Mucosa of rectum (tissue), 2 donors: ENCODE measurements around the gene KMT2C.
A peak's percentile ranks its signal among the peaks of the same experiment; 100 is the strongest.
"Not testable (repeated sequence)": the region's sequence is repeated elsewhere in the genome, so short reads cannot be mapped to it uniquely, and the experiment has no call there.

ENCODE experiments used
- H3K27ac ChIP-seq, 2 donors: one replicate each; pipeline ENCODE4 v1.7.0; 2013; ENCODE audit warnings: inconsistent platforms in 2 of 2, low read depth in 2 of 2, low read length in 2 of 2
- H3K27me3 ChIP-seq, 2 donors: one replicate each; pipeline ENCODE4 v1.7.0; 2013; ENCODE audit warnings: low read length in 2 of 2; ENCODE audit not compliant: control insufficient read depth in 2 of 2, insufficient read depth in 2 of 2
- H3K36me3 ChIP-seq, 2 donors: one replicate each; pipeline ENCODE4 v1.7.0; 2013; ENCODE audit warnings: low read length in 2 of 2; ENCODE audit not compliant: control insufficient read depth in 2 of 2, insufficient read depth in 2 of 2
- H3K4me1 ChIP-seq, 2 donors: one replicate each; pipeline ENCODE4 v1.7.0; 2013; ENCODE audit warnings: low read length in 2 of 2, mild to moderate bottlenecking in 1 of 2; ENCODE audit not compliant: control insufficient read depth in 2 of 2, insufficient read depth in 2 of 2
- H3K4me3 ChIP-seq, 2 donors: one replicate each; pipeline ENCODE4 v1.7.0; 2013; ENCODE audit warnings: low read length in 2 of 2
- H3K9ac ChIP-seq, 2 donors: one replicate each; pipeline ENCODE4 v1.7.0; 2013; ENCODE audit warnings: low read length in 2 of 2, low read depth in 1 of 2, mild to moderate bottlenecking in 1 of 2
- H3K9me3 ChIP-seq, 2 donors: one replicate each; pipeline ENCODE4 v1.7.0; 2013; ENCODE audit warnings: low read length in 2 of 2; ENCODE audit not compliant: control insufficient read depth in 2 of 2
- donor health status: healthy.
- donor health status: Normal muscosa, but diverticular disease.

The KMT2C gene

GRCh38 chr7:152430854-152431253 lies 4.9 kb downstream of the KMT2C start:
- H3K9ac ChIP-seq: no peak overlapping the region
- H3K36me3 ChIP-seq: no peaks in the 10 kb centered on the region
- H3K27ac ChIP-seq: no peak overlapping the region
- no peaks in the 10 kb centered on the region for H3K9me3 ChIP-seq
- no peak overlapping the region for H3K4me3 ChIP-seq
- no peaks in the 10 kb centered on the region for H3K27me3 ChIP-seq
- peaks cover 6 to 10% of the 10 kb centered on the region in 2 donors for H3K4me1 ChIP-seq

GRCh38 chr7:152430118-152430517 lies 5.7 kb downstream of the KMT2C start:
- H3K9ac ChIP-seq, H3K27ac ChIP-seq, H3K9me3 ChIP-seq, H3K27me3 ChIP-seq, H3K36me3 ChIP-seq, H3K4me1 ChIP-seq, H3K4me3 ChIP-seq: not testable (repeated sequence)

GRCh38 chr7:152424348-152425108 lies 11.3 kb downstream of the KMT2C start:
- no peak overlapping the region for H3K9ac ChIP-seq
- H3K4me1 ChIP-seq: peaks cover 0 to 4% of the 10 kb centered on the region in 2 donors
- H3K27ac ChIP-seq: no peak overlapping the region
- H3K36me3 ChIP-seq: no peaks in the 10 kb centered on the region
- H3K27me3 ChIP-seq: no peaks in the 10 kb centered on the region
- no peak overlapping the region for H3K4me3 ChIP-seq
- no peaks in the 10 kb centered on the region for H3K9me3 ChIP-seq

GRCh38 chr7:152423991-152424347 lies 11.8 kb downstream of the KMT2C start:
- H3K36me3 ChIP-seq: no peaks in the 10 kb centered on the region
- no peak overlapping the region for H3K4me3 ChIP-seq
- peaks cover 0 to 3% of the 10 kb centered on the region in 2 donors for H3K4me1 ChIP-seq
- no peak overlapping the region for H3K27ac ChIP-seq
- H3K27me3 ChIP-seq: no peaks in the 10 kb centered on the region
- H3K9ac ChIP-seq: no peak overlapping the region
- no peaks in the 10 kb centered on the region for H3K9me3 ChIP-seq

- not testable (repeated sequence) for H3K27me3 ChIP-seq, H3K27ac ChIP-seq, H3K4me1 ChIP-seq, H3K36me3 ChIP-seq, H3K4me3 ChIP-seq, H3K9ac ChIP-seq, H3K9me3 ChIP-seq
Observed at GRCh38 chr7:152423171-152423570, 12.6 kb downstream of the KMT2C start.

- H3K36me3 ChIP-seq, H3K9ac ChIP-seq, H3K27ac ChIP-seq, H3K27me3 ChIP-seq, H3K4me1 ChIP-seq, H3K4me3 ChIP-seq, H3K9me3 ChIP-seq: not testable (repeated sequence)
Observed at GRCh38 chr7:152420950-152421349, 14.9 kb downstream of the KMT2C start.

- Histone ChIP-seq H3K9ac (no peak overlapping the region), H3K27ac (no peak overlapping the region), H3K4me1 (no peaks in the 10 kb centered on the region), H3K36me3 (no peaks in the 10 kb centered on the region), H3K27me3 (no peaks in the 10 kb centered on the region), H3K4me3 (no peak overlapping the region), H3K9me3 (no peaks in the 10 kb centered on the region)
Observed at GRCh38 chr7:152419473-152420429, 16.1 kb downstream of the KMT2C start.

- Histone ChIP-seq H3K9me3 (no peaks in the 10 kb centered on the region), H3K4me1 (no peaks in the 10 kb centered on the region), H3K36me3 (no peaks in the 10 kb centered on the region), H3K27ac (no peak overlapping the region), H3K9ac (no peak overlapping the region), H3K27me3 (no peaks in the 10 kb centered on the region), H3K4me3 (no peak overlapping the region)
Observed at GRCh38 chr7:152414779-152415178, 21.0 kb downstream of the KMT2C start.

GRCh38 chr7:152411389-152411788 lies 24.4 kb downstream of the KMT2C start:
- no peak overlapping the region for H3K9ac ChIP-seq
- no peaks in the 10 kb centered on the region for H3K27me3 ChIP-seq
- peaks cover 0 to 7% of the 10 kb centered on the region in 2 donors for H3K9me3 ChIP-seq
- H3K27ac ChIP-seq: no peak overlapping the region
- H3K4me3 ChIP-seq: no peak overlapping the region
- no peaks in the 10 kb centered on the region for H3K36me3 ChIP-seq
- no peaks in the 10 kb centered on the region for H3K4me1 ChIP-seq

GRCh38 chr7:152406491-152406890 lies 29.3 kb downstream of the KMT2C start:
- H3K9ac ChIP-seq: no peak overlapping the region
- H3K4me3 ChIP-seq: peak overlapping the region in 1 of 2 donors; percentile 10
- no peak overlapping the region for H3K27ac ChIP-seq
- no peaks in the 10 kb centered on the region for H3K4me1 ChIP-seq
- H3K27me3 ChIP-seq: no peaks in the 10 kb centered on the region
- no peaks in the 10 kb centered on the region for H3K36me3 ChIP-seq
- H3K9me3 ChIP-seq: peaks cover 12 to 21% of the 10 kb centered on the region in 2 donors
